Measurements from ENCODE around the gene PLAC8.

DNA sequence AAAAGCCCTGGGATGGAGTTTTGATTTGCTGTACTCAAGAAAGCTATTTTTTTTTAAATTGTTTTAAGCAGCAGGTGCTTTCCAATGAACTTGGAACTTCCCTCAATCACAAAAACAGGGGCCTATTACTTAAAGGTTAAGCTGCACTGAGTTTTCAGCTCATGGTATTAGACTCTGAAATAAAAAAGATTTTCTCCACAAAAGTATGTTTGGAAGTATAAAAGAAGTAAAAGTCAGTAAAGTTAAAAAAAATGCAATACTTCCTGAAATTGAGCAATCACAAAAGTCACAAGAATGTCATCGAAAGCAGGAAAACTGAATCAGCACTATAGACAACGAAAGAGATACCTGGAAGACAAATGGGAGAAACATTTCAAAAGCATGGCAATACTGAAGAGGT lies 38.9 kb upstream of the PLAC8 start:
- TF ChIP-seq POLR2A (IDR thresholded peaks at IDR 0.05): no peak
- no peak for TF ChIP-seq CTCF (IDR thresholded peaks at IDR 0.05)
